ENCODE results near the gene INCA1.
A peak's percentile ranks its signal among the peaks of the same experiment; 100 is the strongest.

INCA1 gene

GRCh38 chr17:4969551-4970173, 27.7 kb downstream of the INCA1 start:
- no peak for DNase-seq

GRCh38 chr17:4969047-4969550, 28.2 kb downstream of the INCA1 start:
- DNase-seq, result no peak

GRCh38 chr17:4968486-4969046, 28.8 kb downstream of the INCA1 start:
- DNase-seq, result no peak

GRCh38 chr17:4967539-4968485, 29.5 kb downstream of the INCA1 start, which contains the start of gene SPAG7:
SPAG7 (minus strand) TSS chr17:4967817; CDS start chr17:4967804, 13 bp downstream.
- DNase-seq, result peak; percentile 98

- peak; percentile 100 for DNase-seq
These were observed 30.3 kb downstream of the INCA1 start for GRCh38 chr17:4966844-4967538.

- no peak for DNase-seq
These were observed 31.9 kb downstream of the INCA1 start for GRCh38 chr17:4965311-4965986.

GRCh38 chr17:4960279-4960922, 36.9 kb downstream of the INCA1 start:
- DNase-seq, result no peak

GRCh38 chr17:4959261-4959965, 37.9 kb downstream of the INCA1 start:
- no peak for DNase-seq

- DNase-seq, result no peak
These were observed 39.2 kb downstream of the INCA1 start for GRCh38 chr17:4958102-4958501.

GRCh38 chr17:4956493-4957061, 40.7 kb downstream of the INCA1 start:
- DNase-seq, result no peak

GRCh38 chr17:4955091-4955490, 42.2 kb downstream of the INCA1 start:
- no peak for DNase-seq

- peak; percentile 81 for DNase-seq
These were observed 43.8 kb downstream of the INCA1 start for GRCh38 chr17:4953451-4953961.

- no peak for DNase-seq
These were observed 45.8 kb downstream of the INCA1 start for GRCh38 chr17:4951486-4951885.

GRCh38 chr17:4950746-4951204, 46.5 kb downstream of the INCA1 start, which contains the start of gene ENO3:
ENO3 (plus strand) TSS chr17:4951119; CDS start chr17:4951830, 711 bp downstream.
- peak; percentile 59 for DNase-seq

GRCh38 chr17:4950075-4950745, 47.1 kb downstream of the INCA1 start:
- peak; percentile 55 for DNase-seq

GRCh38 chr17:4949321-4950074, 47.8 kb downstream of the INCA1 start:
- DNase-seq, result peak; percentile 78

- DNase-seq, result peak; percentile 94
These were observed 48.4 kb downstream of the INCA1 start for GRCh38 chr17:4948931-4949320.

- peak; percentile 95 for DNase-seq
These were observed 49.0 kb downstream of the INCA1 start, which contains the start of gene PFN1 for GRCh38 chr17:4948166-4948930. PFN1 (minus strand) TSS chr17:4948530; CDS start chr17:4948394, 136 bp downstream.
